CD4-positive, alpha-beta T cell treated with Interleukin-17A for 4 hours (primary cell): Measurements from ENCODE around the gene MELTF.
A peak's percentile ranks its signal among the peaks of the same experiment; 100 is the strongest.

ENCODE experiments used
- DNase-seq: peaks from one replicate; pipeline ENCODE4 v3.0.0-alpha.2; 2020; ENCODE audit warnings: mixed read lengths

Gene MELTF

GRCh38 chr3:197008436-197009209 lies 21.0 kb downstream of the MELTF start:
- no peak for DNase-seq

- DNase-seq = no peak
These were observed 21.7 kb downstream of the MELTF start for GRCh38 chr3:197007953-197008352.

- no peak for DNase-seq
These were observed 22.2 kb downstream of the MELTF start for GRCh38 chr3:197007296-197007940.

- DNase-seq = no peak
These were observed 22.8 kb downstream of the MELTF start for GRCh38 chr3:197006860-197007259.

GRCh38 chr3:197006446-197006845 lies 23.2 kb downstream of the MELTF start:
- DNase-seq = no peak

- DNase-seq = peak; percentile 53
These were observed 25.9 kb downstream of the MELTF start for GRCh38 chr3:197003461-197004385.

GRCh38 chr3:197002701-197003454 lies 26.7 kb downstream of the MELTF start:
- peak; percentile 88 for DNase-seq

GRCh38 chr3:197001972-197002700 lies 27.5 kb downstream of the MELTF start:
- no peak for DNase-seq

GRCh38 chr3:197001106-197001971 lies 28.3 kb downstream of the MELTF start:
- no peak for DNase-seq

- DNase-seq = no peak
These were observed 29.4 kb downstream of the MELTF start for GRCh38 chr3:197000211-197000610.

GRCh38 chr3:196998966-196999760 lies 30.5 kb downstream of the MELTF start:
- no peak for DNase-seq

- DNase-seq = no peak
These were observed 32.3 kb downstream of the MELTF start for GRCh38 chr3:196997311-196997710.

- no peak for DNase-seq
These were observed 33.0 kb downstream of the MELTF start for GRCh38 chr3:196996454-196997265.

GRCh38 chr3:196995646-196996355 lies 33.8 kb downstream of the MELTF start:
- DNase-seq = no peak

- no peak for DNase-seq
These were observed 34.6 kb downstream of the MELTF start for GRCh38 chr3:196995027-196995426.

GRCh38 chr3:196994056-196994455 lies 35.6 kb downstream of the MELTF start:
- no peak for DNase-seq

- DNase-seq = no peak
These were observed 37.1 kb downstream of the MELTF start for GRCh38 chr3:196992461-196993065.
